NB4 (cell line): ENCODE measurements around the gene DLX5.

Experiments
- CTCF ChIP-seq: IDR thresholded peaks from one replicate; pipeline ENCODE4 v1.5.1; 2012; ENCODE audit warnings: low read depth, low read length
- MAX ChIP-seq: IDR thresholded peaks from 2 replicates; pipeline ENCODE4 v1.6.1; 2011; ENCODE audit warnings: low read depth, low read length

GRCh38 chr7:97025983-97026714 is 1.5 kb upstream of the DLX5 start:
- no peak for TF ChIP-seq CTCF
- TF ChIP-seq MAX = no peak
